ENCODE results near the gene CSTPP1.
"Not testable (repeated sequence)": the region's sequence is repeated elsewhere in the genome, so short reads cannot be mapped to it uniquely, and the experiment has no call there.

DNA sequence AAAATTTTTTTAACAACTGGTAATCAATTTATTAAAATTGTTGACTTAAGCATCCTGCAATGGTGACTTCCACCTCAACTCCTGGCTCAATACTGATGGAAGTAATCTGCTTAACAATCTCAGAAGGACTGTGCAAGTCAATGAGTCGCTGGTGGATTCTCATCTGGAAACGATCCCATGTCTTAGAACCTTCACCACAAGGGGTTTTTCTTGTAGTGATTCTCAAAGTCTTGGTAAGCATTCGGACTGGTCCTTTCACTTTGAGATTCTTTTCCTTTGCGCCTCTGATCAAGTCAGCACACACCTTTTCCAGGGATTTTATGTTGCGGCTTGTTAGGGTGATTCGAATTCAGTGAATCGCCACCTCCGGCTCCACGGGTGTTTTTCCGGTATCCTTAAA is 254.6 kb downstream of the CSTPP1 start:
- not testable (repeated sequence) for TF ChIP-seq POLR2AphosphoS5 (IDR thresholded peaks at IDR 0.05; ENCODE audit: insufficient read depth, low read depth, low read length); EZH2 (IDR thresholded peaks at IDR 0.05; ENCODE audit: borderline replicate concordance, low read depth, low read length, severe bottlenecking); CTCF (IDR thresholded peaks at IDR 0.05; ENCODE audit: extremely low read depth in 1 of 2, insufficient read depth in 1 of 2, low read depth in 1 of 2, low read length in 2 of 2); POLR2A (IDR thresholded peaks at IDR 0.05; ENCODE audit: low read depth, low read length); GATA2 (IDR thresholded peaks at IDR 0.05; ENCODE audit: insufficient read depth, insufficient read length, low read depth, low read length)
- TF ChIP-seq, protein P1, sequence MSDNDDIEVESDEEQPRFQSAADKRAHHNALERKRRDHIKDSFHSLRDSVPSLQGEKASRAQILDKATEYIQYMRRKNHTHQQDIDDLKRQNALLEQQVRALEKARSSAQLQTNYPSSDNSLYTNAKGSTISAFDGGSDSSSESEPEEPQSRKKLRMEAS (IDR thresholded peaks at IDR 0.05; ENCODE audit: insufficient read depth, insufficient read length) = not testable (repeated sequence)

Measured in endothelial cell of umbilical vein (primary cell).